DMS79 (cell line): ENCODE data around the gene KIN.
"Not testable (repeated sequence)": the region's sequence is repeated elsewhere in the genome, so short reads cannot be mapped to it uniquely, and the experiment has no call there.

Experiments
- DNase-seq: peaks from one replicate; lab custom pipeline; 2025; lab: John Stamatoyannopoulos, UW

The KIN gene, protein sequence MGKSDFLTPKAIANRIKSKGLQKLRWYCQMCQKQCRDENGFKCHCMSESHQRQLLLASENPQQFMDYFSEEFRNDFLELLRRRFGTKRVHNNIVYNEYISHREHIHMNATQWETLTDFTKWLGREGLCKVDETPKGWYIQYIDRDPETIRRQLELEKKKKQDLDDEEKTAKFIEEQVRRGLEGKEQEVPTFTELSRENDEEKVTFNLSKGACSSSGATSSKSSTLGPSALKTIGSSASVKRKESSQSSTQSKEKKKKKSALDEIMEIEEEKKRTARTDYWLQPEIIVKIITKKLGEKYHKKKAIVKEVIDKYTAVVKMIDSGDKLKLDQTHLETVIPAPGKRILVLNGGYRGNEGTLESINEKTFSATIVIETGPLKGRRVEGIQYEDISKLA

GRCh38 chr10:7787857-7788638, at the start of gene KIN, which contains the start of gene ATP5F1C:
Gene KIN, minus strand, starts transcription at chr10:7787993. Its CDS starts 60 bp downstream, at chr10:7787933.
Gene ATP5F1C, plus strand, starts transcription at chr10:7788177. Its CDS starts 31 bp downstream, at chr10:7788208.
- DNase-seq, result peak; percentile 76

DNA sequence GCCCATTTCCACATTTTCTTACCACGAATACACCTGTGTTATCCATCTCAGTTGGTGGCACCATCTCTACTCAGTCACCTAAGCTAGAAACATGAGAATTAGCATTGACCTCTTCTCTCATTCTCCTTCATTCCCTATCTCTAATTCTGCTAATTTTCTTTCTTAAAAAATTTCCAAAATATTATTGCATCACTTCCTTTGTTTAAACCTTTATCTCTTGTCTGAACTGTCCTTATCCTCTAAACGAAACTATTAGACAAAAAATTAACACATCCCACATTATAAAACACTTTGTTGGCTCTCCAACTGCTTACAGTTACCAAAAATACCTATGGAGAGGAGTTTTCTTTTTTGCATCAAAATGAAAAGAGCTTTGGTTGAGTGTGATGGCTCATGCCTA, 48.8 kb upstream of the KIN start:
- no peak for DNase-seq

GRCh38 chr10:7834262-7834661, 46.5 kb upstream of the KIN start:
- no peak for DNase-seq

DNA sequence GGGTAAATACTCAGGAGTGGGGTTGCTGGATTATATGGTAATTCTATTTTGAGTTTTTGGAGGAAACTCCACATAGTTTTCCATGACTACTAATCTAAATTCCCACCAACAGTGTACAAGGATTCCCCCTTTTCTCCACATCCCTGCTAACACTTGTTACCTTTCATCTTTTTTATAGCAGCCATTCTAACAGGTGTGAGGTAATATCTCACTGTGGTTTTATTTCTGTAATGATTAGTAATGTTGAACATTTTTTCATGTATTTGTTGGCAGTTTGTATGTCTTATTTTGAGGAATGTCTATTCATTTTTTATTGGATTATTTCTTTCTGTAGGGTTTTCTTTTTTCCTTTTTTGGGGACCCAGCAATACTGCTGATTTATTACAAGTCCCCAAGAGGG, 45.4 kb upstream of the KIN start:
- no peak for DNase-seq

DNA sequence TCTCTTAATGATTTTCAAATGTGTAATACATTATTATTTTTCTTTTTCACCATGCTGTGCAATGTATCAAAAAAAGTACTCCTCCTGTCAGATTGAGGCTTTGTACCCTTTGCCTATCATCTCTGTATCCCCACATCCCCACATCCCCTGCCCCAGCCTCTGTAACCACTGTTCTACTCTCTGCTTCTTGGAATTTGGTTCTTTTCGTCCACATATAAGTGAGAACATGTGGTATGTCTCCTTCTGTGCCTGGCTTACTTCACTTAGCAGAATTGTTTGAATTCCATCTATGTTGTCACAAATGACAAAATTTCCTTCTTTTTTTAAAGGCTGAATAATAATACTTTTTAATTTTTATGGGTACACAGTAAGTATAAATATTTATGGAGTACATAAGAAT, 44.3 kb upstream of the KIN start:
- DNase-seq, result no peak

GRCh38 chr10:7829289-7829834, 41.6 kb upstream of the KIN start:
- DNase-seq, result no peak

GRCh38 chr10:7826971-7827370, 39.2 kb upstream of the KIN start:
- no peak for DNase-seq

DNA sequence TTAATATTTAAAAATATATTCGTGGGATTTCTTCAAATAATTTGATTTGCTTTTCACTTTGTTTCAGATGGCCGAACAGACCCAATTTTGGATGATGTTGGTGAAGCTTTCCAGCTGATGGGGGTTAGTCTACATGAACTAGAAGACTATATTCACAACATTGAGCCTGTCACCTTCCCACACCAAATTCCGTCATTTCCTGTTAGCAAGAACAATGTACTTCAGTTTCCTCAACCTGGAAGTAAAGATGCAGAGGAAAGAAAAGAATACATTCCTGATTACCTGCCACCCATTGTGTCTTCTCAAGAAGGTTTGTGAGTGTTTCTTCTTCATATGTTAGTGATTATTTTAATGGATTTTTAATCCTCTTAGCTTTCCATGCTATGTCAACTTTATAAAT, 36.5 kb upstream of the KIN start:
- DNase-seq, result no peak

GRCh38 chr10:7819121-7819460, 31.3 kb upstream of the KIN start:
- no peak for DNase-seq

GRCh38 chr10:7818295-7819120, 30.7 kb upstream of the KIN start, which contains the start of gene TAF3:
Gene TAF3, plus strand, starts transcription at chr10:7818505. Its CDS starts 205 bp downstream, at chr10:7818710.
- peak; percentile 62 for DNase-seq

- DNase-seq, result no peak
Observed at GRCh38 chr10:7817984-7818294, 30.1 kb upstream of the KIN start.

GRCh38 chr10:7817576-7817975, 29.8 kb upstream of the KIN start:
- DNase-seq, result no peak

DNA sequence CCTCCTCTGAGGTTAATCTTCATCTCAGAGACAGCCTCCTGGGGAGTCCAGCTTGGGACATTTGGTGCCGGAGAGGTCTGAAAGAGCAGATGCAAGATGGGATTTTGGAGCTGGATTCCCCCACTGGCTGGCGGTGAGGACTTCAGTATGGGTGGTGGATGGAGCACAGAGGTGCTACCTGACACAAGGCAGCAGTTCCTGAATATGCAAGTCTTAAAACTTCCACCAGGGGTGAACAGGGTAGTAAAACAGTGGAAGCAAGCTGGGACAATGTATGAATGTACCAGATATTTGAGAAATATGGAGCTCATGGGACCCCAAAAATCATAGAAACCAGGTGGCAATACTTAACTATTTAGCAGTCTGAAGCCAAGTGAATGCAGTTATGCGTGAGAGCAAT, 25.7 kb upstream of the KIN start:
- DNase-seq, result no peak

GRCh38 chr10:7811743-7812142, 23.9 kb upstream of the KIN start:
- DNase-seq, result not testable (repeated sequence)

DNA sequence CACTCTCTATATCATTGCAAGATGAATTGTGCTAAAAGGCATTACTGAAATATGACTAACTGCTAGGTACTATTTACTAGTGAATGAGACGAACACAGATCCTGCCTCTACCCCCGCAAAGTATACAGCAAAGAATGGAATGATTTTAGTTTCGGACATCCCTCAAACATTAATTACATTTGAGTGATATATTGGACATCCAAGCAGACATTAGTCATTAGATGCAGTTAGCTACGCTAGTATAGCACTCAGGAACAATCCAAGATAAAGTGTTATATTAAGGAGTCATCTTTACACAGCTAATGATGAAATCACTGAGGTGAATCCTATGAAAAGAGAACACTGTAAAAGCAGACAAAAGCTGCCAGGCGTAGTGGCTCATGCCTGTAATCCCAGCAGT, 23.2 kb upstream of the KIN start:
- no peak for DNase-seq

GRCh38 chr10:7810443-7810842, 22.6 kb upstream of the KIN start:
- DNase-seq, result no peak

- DNase-seq, result no peak
Observed at GRCh38 chr10:7808686-7809267, 21.0 kb upstream of the KIN start.

DNA sequence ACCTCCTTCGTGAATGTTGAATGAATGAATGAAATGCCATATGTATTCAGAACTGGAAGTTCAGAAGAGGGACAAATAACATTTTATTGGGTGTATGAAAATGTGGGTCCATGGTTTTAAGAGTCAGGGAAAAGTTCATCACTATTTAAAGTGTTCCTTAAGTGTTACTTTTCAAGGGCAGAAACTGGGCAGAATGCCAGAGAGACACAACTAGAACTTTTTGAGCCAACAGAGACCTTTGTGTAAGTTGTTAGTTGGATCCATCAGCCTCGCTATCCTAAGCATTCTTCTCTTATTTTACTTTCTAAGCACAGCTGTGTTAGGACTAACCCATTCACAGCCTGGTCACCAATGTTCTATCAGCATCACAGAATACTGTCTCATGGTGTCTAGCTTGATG, 16.9 kb upstream of the KIN start:
- no peak for DNase-seq

- DNase-seq, result no peak
Observed at GRCh38 chr10:7804216-7804615, 16.4 kb upstream of the KIN start.

DNA sequence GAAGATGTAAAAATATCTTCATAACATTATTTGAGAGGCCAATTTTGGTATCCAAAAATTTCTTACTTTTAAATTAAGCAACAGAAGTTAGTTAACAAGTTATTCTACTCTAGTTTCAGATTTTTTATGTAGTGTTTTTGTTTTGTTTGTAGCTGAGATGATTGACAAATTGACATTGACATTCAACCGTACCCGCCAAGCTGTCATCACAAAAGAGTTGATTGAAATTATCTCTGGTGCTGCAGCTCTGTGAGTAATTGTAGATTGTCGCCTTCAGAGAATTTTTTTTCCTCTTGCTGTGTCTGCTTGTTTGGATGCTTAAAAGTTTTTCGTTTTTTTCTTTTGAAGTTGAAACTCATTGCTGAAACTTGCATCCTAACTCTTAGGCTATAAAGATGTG, 14.8 kb upstream of the KIN start:
- no peak for DNase-seq

DNA sequence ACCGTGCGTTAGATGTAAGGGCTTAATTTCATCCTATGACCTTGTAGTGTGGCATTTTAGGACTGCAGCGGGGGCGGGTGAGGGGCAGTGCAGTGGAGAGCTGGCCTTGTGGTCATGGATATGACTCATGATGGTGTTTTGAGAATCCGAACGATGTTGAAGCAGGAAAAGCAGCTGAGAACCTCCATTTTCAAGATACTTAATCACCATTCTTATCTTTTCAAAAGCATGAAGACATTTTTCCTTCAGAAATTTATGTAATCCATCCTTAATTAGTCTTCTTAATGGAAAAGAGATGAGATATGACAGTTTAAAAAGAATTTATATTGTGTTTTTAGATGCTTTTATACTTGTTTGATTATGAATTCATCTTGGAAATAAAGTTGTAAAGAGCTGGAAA, 9.8 kb upstream of the KIN start:
- DNase-seq, result no peak

GRCh38 chr10:7795605-7796004, 7.8 kb upstream of the KIN start:
- no peak for DNase-seq
